ENCODE data around the gene CCL4. TPM values are rescaled to one million over a fixed set of nuclear protein-coding genes. Genes with fewer than 3 reads are reported as not detected.
"Not testable (repeated sequence)": the region's sequence is repeated elsewhere in the genome, so short reads cannot be mapped to it uniquely, and the experiment has no call there.

CCL4 gene
- total RNA-seq, 3 donors from 2014 or later = 3.7 to 8.8 (median 4.1) TPM

GRCh38 chr17:36092230-36092629, 11.4 kb upstream of the CCL4 start:
- DNase-seq (no peak), ATAC-seq (no peak)
- Histone ChIP-seq H3K36me3 (ENCODE audit: low read depth) (no peaks in the 10 kb centered on the region), H3K4me3 (no peak overlapping the region), H3K4me1 (ENCODE audit: low read depth) (no peaks in the 10 kb centered on the region), H3K9me3 (no peaks in the 10 kb centered on the region)
- intact Hi-C loops (cut with DNase I, micrococcal nuclease) = no loop called here
- TF ChIP-seq CTCF (IDR thresholded peaks at IDR 0.05) = no peak

- DNase-seq; ATAC-seq; H3K9me3 ChIP-seq; H3K4me3 ChIP-seq; intact Hi-C loops (cut with DNase I, micrococcal nuclease); H3K36me3 ChIP-seq (ENCODE audit: low read depth); H3K4me1 ChIP-seq (ENCODE audit: low read depth): not testable (repeated sequence)
Measured at GRCh38 chr17:36092715-36093114, 10.9 kb upstream of the CCL4 start.

GRCh38 chr17:36094232-36094631, 9.4 kb upstream of the CCL4 start:
- DNase-seq (no peak), ATAC-seq (no peak)
- Histone ChIP-seq H3K4me1 (ENCODE audit: low read depth) (no peaks in the 10 kb centered on the region), H3K36me3 (ENCODE audit: low read depth) (no peaks in the 10 kb centered on the region), H3K9me3 (no peaks in the 10 kb centered on the region), H3K4me3 (no peak overlapping the region)
- no peak for TF ChIP-seq CTCF (IDR thresholded peaks at IDR 0.05)
- intact Hi-C loops (cut with DNase I, micrococcal nuclease) = no loop called here

GRCh38 chr17:36094746-36095145, 8.9 kb upstream of the CCL4 start:
- H3K4me1 ChIP-seq (ENCODE audit: low read depth) = no peaks in the 10 kb centered on the region
- DNase-seq (no peak), ATAC-seq (no peak)
- H3K36me3 ChIP-seq (ENCODE audit: low read depth) = no peaks in the 10 kb centered on the region
- intact Hi-C loops (cut with DNase I, micrococcal nuclease) = no loop called here
- no peaks in the 10 kb centered on the region for H3K9me3 ChIP-seq
- no peak for TF ChIP-seq CTCF (IDR thresholded peaks at IDR 0.05)
- H3K4me3 ChIP-seq = no peak overlapping the region

GRCh38 chr17:36095992-36096391, 7.6 kb upstream of the CCL4 start:
- H3K36me3 ChIP-seq (ENCODE audit: low read depth) = no peaks in the 10 kb centered on the region
- ATAC-seq (no peak), DNase-seq (no peak)
- no peak for TF ChIP-seq CTCF (IDR thresholded peaks at IDR 0.05)
- H3K9me3 ChIP-seq = no peaks in the 10 kb centered on the region
- H3K4me1 ChIP-seq (ENCODE audit: low read depth) = no peaks in the 10 kb centered on the region
- H3K4me3 ChIP-seq = no peak overlapping the region
- intact Hi-C loops (cut with DNase I, micrococcal nuclease) = no loop called here

GRCh38 chr17:36099004-36099403, 4.6 kb upstream of the CCL4 start:
- ATAC-seq; H3K4me3 ChIP-seq; H3K9me3 ChIP-seq; DNase-seq; H3K4me1 ChIP-seq (ENCODE audit: low read depth); H3K36me3 ChIP-seq (ENCODE audit: low read depth); intact Hi-C loops (cut with DNase I, micrococcal nuclease): not testable (repeated sequence)

- DNase-seq; H3K9me3 ChIP-seq; H3K4me3 ChIP-seq; H3K4me1 ChIP-seq (ENCODE audit: low read depth); H3K36me3 ChIP-seq (ENCODE audit: low read depth); intact Hi-C loops (cut with DNase I, micrococcal nuclease): not testable (repeated sequence)
- peak; percentile 16 for ATAC-seq
Measured at GRCh38 chr17:36104246-36104645, 619 bp downstream of the CCL4 start.
